Measurements from ENCODE around the gene FBLIM1. TPM values are rescaled to one million over a fixed set of nuclear protein-coding genes. Genes with fewer than 3 reads are reported as not detected.

The FBLIM1 gene
- total RNA-seq, 1 donor from 2014 or later = 89.1 TPM

DNA sequence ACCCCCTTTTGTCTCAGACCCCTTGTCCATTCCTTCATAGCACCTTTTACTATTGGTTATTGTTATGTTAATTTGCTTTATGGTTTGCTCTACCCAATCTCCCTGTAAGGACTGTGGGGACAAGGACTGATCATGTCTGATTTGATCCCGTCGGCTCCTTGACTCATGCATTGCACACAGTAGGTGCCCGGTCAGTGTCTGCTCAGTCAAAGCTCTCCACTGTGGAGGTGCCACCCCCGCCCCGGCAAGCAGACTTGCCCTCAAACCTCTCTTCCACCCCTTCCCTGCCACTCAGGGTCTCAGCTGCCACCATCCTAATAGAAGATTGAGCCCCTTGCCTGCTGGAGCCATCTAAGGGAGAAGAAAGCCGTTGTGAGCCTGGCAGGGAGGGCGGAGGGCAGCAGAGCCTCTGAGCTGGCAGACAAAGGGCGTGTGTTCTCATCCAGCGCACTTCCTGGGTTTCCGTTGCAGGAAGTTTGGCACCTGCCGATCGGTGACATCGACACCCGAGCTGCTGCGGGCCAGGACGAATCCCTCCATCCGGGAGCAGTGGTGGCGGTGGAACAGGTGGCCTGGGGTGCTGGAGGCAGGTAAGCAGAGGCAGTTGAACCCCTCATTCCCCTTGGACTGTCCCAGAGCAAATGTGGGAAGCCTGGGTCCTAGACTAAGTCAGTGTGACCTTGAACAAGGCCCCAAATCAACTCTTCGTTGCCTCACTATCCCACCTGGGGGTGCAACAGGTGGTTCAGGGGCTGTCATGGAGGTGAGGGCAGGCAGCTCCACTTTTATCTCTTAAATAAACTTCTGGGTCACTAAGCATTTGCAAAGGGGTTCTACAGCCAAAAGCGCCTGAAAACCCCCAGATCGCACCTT is 2.2 kb upstream of the FBLIM1 start:
- Histone ChIP-seq H3K4me3 (no peak overlapping the region), H3K9me3 (replicated peaks) (no peaks in the 10 kb centered on the region), H3K36me3 (no peaks in the 10 kb centered on the region), H3K27me3 (ENCODE audit: low read depth) (peaks cover 42% of the 10 kb centered on the region), H3K27ac (replicated peaks) (peak overlapping the region; percentile 56), H3K4me1 (peaks cover 49% of the 10 kb centered on the region)
- TF ChIP-seq, protein P1, sequence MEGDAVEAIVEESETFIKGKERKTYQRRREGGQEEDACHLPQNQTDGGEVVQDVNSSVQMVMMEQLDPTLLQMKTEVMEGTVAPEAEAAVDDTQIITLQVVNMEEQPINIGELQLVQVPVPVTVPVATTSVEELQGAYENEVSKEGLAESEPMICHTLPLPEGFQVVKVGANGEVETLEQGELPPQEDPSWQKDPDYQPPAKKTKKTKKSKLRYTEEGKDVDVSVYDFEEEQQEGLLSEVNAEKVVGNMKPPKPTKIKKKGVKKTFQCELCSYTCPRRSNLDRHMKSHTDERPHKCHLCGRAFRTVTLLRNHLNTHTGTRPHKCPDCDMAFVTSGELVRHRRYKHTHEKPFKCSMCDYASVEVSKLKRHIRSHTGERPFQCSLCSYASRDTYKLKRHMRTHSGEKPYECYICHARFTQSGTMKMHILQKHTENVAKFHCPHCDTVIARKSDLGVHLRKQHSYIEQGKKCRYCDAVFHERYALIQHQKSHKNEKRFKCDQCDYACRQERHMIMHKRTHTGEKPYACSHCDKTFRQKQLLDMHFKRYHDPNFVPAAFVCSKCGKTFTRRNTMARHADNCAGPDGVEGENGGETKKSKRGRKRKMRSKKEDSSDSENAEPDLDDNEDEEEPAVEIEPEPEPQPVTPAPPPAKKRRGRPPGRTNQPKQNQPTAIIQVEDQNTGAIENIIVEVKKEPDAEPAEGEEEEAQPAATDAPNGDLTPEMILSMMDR (IDR thresholded peaks at IDR 0.05; ENCODE audit: borderline replicate concordance) = no peak
- no peak for DNase-seq
- intact Hi-C loops (cut with micrococcal nuclease) = no loop called here

DNA sequence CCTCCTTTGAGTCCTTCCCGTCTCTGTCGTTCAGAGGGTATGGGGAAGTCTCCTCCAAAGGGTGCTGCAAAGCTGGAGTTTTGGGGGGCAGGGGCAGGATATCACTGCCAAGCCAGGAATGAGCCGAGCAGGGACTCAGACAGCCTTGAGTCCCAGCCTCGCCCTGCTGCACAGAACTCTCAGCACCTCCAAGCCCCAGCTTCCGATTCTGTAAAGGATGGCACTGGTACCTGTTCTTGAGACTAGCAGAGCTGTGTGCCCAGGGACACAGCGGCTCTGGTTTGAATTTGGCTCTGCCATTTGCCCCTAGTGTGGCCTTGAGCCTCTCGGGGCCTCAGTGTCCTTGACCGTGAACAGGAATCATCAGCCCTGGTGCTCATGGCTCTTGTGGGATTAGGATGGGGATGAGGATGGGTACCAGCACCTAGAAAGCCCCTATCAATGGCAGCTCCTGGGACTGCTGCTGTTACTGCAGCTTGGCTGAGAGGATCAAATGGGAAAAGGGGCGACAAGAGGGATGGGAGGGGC is 1.5 kb upstream of the FBLIM1 start:
- Histone ChIP-seq H3K4me3 (no peak overlapping the region), H3K27me3 (ENCODE audit: low read depth) (peaks cover 47% of the 10 kb centered on the region), H3K4me1 (peaks cover 56% of the 10 kb centered on the region), H3K9me3 (replicated peaks) (no peaks in the 10 kb centered on the region), H3K27ac (replicated peaks) (peak overlapping the region; percentile 56), H3K36me3 (no peaks in the 10 kb centered on the region)
- TF ChIP-seq, protein P1 (IDR thresholded peaks at IDR 0.05; ENCODE audit: borderline replicate concordance) = no peak
- DNase-seq = no peak
- intact Hi-C loops (cut with micrococcal nuclease) = no loop called here

DNA sequence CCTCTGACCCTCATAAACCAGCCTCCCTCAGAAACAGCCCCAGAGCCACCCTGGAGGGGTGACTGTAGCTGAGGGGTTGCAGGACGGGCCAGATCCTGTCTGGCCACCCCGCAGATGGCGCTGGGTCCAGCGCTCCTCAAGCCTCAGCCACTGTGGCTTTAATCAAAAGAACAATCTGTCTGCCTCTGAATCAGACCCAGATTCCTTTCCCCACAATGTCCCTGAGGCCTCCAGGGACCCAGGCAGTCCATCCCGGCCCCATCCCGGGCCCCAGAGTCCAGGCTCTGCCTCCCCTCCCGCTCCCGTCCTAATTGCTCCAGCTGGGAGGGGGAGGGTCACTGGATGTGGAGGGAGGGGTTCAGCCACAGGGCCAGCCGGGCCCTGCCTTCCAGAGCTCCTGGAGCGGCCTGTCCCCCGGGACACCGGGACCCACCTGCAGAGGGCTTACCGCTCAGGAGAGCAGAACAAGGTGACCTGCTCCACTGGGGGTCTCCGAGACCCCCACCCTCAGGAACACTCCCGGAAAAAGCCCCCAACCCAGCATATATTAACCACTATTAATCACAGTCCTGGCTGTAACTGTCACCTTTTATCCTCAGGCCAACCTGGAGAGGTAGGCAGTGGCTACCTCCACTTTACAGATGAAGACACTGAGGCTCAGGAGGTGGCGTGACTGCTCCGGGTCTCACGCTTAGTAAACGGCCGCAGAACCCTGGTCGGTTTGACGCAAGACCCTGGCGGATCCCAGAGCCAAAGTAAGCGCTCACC is 836 bp upstream of the FBLIM1 start:
- no peaks in the 10 kb centered on the region for H3K9me3 ChIP-seq (replicated peaks)
- intact Hi-C loops (cut with micrococcal nuclease) = no loop called here

DNA sequence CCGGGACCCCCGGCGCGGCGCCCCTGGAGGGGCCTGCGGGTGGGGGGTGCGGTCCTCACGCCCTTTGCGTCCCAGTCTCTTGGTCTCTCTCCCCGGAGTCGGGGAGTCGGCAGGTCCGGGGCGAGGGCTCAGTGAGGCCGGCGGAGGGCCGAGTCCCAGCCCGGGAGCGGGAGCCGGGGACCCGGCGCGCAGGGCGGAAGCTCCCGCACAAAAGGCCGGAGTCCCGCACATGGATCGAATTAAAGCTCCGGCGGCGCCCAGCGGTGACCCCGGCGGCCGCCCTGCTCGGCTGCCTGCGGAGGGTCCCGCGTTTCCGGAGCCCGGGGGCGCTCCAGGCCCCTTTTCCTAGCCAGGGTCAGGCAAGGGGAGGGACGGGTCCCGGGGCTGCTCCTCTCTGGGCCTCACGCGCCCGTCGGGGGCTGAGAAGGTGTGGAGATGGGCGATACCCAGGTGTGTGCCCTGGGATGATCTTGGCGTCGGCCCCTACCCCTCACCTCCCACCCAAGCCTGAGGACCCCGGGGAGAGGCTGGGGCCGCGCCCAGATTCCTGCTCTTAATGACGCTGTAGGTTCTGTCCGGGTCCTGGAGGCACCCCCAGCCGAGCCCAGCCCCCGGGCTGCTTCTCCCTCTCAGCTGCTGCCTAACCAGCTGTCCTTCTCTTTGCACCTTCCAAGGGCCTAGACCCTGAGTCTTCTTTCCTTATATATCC is 512 bp downstream of the FBLIM1 start:
- peak overlapping the region; percentile 87 for H3K4me3 ChIP-seq
- H3K9me3 ChIP-seq (replicated peaks) = no peaks in the 10 kb centered on the region
- no peaks in the 10 kb centered on the region for H3K36me3 ChIP-seq
- intact Hi-C loops (cut with micrococcal nuclease) = no loop called here
- H3K27ac ChIP-seq (replicated peaks) = peak overlapping the region; percentile 86
- TF ChIP-seq, protein P1 (IDR thresholded peaks at IDR 0.05; ENCODE audit: borderline replicate concordance) = no peak
- no peak for DNase-seq
- H3K27me3 ChIP-seq (ENCODE audit: low read depth) = peaks cover 47% of the 10 kb centered on the region
- peaks cover 75% of the 10 kb centered on the region for H3K4me1 ChIP-seq

More for the DNA sequence above, 836 bp upstream of the FBLIM1 start:
- Histone ChIP-seq H3K27ac (replicated peaks) (peak overlapping the region; percentile 56), H3K4me1 (peaks cover 63% of the 10 kb centered on the region), H3K27me3 (ENCODE audit: low read depth) (peaks cover 47% of the 10 kb centered on the region), H3K4me3 (peak overlapping the region; percentile 87), H3K36me3 (no peaks in the 10 kb centered on the region)
- TF ChIP-seq, protein P1 (IDR thresholded peaks at IDR 0.05; ENCODE audit: borderline replicate concordance) = no peak
- DNase-seq = no peak
